GM21737 (cell line): ENCODE data around the gene PDE4D.

ENCODE experiments used
- ATAC-seq: cut with Tn5 transposase; IDR thresholded peaks from one replicate; pipeline ENCODE4 v1.9.1; 2021; ENCODE audit warnings: mild to moderate bottlenecking, moderate library complexity; ENCODE audit not compliant: unreplicated experiment

The PDE4D gene

GRCh38 chr5:59245198-59245597 lies 648.3 kb downstream of the PDE4D start:
- no peak for ATAC-seq

DNA sequence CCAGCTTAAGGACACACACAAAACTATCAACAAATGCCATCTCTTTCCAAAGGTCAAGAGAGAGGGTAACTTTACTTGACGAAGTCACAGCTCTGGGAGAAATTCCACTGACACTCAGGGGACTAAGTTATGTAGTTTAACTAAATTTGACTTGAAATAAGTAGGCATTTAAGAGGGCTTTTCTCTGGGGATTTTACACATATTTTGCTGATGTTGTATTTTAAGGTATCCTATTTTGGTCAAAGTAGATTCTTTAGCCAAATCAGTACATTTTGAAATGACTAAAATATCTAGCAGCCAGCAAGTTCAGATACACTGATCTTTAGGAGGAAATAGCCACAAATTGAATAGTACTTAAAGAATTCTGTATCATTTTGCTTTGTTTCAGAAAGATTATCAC lies 652.0 kb downstream of the PDE4D start:
- no peak for ATAC-seq

DNA sequence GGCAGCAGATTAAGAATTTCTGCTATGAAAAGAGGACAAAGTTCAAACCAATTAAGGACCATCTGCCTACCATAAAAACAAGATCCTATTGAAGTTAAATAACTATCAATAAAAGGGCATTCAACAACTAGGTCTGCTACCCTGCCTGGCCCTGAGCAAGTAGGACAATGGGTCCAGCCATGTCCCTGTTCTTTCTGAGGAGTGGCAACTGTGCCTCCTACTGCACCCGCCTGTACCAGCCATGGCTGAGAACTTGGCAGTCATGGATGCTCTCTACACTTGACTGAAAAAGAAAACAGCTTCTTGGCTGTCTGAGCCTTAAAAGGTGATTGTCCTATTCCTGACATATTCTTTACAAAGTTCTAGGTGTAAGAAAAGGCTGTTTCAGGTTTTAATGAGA lies 652.4 kb downstream of the PDE4D start:
- no peak for ATAC-seq

GRCh38 chr5:59238126-59238902 lies 655.2 kb downstream of the PDE4D start:
- no peak for ATAC-seq

- no peak for ATAC-seq
Measured at GRCh38 chr5:59236986-59237385, 656.5 kb downstream of the PDE4D start.

DNA sequence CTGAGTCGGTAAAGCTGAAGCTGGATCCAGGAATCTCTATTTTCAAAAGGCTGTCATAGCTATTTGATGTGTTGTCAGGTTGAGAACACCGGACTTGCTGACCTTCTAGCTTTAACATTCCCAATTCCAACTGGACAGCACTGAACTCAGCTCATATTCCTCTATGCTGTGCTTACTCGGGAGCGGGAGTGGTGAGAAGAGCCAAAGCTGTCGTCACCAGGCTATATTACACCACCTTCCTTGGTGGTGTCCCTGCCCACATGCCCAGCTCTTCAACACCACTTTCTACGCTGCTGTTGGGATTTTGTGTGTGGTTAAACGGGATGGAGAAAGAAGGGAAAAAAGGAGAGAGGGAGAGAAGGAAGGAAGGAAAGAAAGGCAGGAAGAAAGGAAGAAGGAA lies 657.1 kb downstream of the PDE4D start:
- no peak for ATAC-seq

- no peak for ATAC-seq
Measured at GRCh38 chr5:59234236-59234635, 659.3 kb downstream of the PDE4D start.

GRCh38 chr5:59231221-59231931 lies 662.1 kb downstream of the PDE4D start:
- no peak for ATAC-seq

DNA sequence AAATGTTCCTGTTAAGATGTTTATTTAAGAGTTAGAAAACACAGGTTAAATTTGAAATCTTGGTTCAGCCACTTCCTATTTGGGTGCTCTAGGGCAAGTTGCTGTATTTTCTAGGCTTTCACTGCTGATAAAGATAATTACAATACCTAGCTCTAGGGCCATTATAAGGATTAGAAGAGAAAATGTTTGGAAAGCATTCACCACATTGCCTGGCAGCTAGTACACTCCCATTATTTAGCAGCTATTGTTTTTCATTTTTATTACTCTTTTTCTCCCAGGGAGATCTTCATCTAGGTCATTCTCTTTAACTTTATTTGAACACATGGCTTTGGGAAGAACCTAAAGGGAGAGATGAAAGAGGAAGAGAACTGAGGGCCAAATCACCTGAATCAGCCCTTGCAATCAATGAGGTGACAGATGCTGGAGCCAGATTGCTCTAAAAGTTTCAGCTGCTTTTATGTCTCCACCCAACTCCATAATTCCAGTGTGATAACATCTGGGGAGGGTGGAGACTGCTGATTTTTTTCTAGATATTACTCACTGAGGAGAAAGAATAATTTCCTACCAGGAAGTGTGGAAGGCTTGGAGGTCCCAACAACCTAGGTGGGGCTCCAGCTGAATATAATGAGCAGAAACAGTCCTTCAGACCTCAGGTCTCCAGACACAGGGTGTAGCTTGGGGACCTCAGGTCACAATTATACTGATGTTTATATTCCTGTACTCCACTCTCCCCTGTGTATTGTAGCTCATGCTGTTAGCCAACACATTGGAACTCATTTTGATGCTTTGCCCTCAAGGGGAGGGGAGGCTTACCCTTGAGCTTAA lies 670.6 kb downstream of the PDE4D start:
- no peak for ATAC-seq

GRCh38 chr5:59221769-59222168 lies 671.8 kb downstream of the PDE4D start:
- no peak for ATAC-seq

DNA sequence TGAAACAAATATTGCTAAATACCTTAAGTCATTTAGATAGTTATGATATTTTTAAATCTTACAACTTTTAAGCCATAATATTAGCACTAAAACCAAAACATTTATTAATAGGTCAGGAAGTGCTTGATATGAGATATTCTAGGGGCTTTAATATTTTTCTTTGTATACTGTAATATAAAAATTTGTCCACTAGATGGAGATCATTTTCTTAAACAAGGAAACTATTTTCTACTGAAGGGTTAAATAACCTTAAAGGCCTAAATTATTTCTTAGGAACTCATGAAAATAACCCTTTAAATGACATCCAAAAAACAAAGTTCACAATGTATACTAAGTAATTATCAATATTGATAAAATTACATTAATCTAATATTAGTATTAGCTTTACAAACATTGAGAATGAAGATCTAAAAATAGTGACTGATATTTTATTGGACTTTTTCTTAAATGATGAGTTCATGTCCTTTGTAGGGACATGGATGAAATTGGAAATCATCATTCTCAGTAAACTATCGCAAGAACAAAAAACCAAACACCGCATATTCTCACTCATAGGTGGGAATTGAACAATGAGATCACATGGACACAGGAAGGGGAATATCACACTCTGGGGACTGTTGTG lies 675.0 kb downstream of the PDE4D start:
- ATAC-seq, result no peak

DNA sequence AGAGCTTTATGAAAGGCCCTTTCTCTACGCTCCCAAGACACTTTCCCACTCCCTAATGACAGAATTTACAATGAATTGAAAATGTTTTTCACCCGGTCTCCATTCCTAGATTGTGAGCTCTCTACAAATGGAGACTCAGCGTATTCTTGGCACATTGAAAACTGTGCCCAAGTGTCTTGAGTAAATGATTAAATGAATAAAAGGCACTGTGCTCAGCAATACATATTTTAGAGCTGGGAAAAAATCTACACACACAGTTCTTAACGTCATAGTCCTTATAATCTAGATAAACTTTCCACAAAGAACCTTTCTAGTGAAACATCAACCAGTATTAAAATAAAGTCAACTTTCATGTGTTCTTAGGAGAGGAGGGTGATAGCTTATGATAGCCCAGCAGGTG lies 676.7 kb downstream of the PDE4D start:
- no peak for ATAC-seq

DNA sequence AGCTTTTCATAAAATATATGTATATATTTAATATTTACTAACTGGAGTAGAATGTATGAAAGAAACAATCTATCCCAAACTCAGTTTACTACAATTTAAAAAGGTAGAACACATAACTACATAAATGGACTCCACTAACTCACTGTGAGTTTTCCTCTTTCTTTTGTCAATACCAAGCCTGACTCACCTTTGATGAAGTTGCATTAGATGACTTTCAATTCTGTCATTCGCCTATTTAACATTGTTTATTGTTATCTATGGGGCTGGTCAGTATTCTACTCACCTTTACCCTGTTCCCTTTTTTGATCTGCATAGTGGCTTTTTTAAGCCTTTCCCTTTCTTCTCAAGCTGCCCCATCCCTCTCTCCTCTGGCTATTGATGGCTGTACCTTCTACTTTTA lies 680.9 kb downstream of the PDE4D start:
- no peak for ATAC-seq

- ATAC-seq, result no peak
Measured at GRCh38 chr5:59209758-59210359, 683.7 kb downstream of the PDE4D start.

DNA sequence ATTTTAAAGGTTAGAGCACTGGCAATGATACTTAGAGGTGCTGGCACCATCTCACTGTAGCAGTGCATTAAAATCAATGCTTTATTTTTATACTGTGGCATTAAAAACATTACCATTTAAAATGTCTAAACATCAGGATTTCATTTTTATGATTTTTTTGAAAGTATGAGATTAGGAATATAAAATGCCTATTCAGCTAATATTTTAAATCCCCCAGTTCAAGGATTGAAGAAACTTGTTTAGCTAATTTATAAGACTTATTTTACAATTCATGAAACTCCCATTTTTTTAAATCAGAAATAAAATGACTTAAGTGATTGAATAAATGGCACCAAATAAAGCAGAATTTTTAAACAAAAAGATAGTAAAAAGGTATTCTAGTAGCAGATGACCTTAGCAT lies 685.1 kb downstream of the PDE4D start:
- ATAC-seq, result no peak

DNA sequence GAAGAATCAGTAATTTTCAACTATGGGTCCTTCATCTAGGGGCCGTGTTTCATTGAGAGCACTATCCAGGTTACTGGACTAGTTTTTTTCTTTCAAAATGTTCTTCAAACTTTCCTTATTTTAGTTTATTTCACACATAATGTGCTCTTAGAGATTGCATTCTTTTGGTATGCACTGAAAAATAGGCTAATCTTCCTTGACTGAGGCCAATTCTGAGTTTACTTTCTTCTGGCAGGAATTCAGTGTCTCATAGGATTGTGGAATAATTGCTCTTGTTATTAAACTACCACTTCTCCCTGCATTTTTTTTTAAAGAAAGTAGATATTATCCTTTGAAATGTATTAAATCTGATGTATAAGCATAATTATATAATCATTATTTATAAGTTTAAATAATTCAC lies 686.1 kb downstream of the PDE4D start:
- no peak for ATAC-seq

GRCh38 chr5:59206132-59206581 lies 687.4 kb downstream of the PDE4D start:
- no peak for ATAC-seq

GRCh38 chr5:59204114-59204897 lies 689.2 kb downstream of the PDE4D start:
- ATAC-seq, result no peak

DNA sequence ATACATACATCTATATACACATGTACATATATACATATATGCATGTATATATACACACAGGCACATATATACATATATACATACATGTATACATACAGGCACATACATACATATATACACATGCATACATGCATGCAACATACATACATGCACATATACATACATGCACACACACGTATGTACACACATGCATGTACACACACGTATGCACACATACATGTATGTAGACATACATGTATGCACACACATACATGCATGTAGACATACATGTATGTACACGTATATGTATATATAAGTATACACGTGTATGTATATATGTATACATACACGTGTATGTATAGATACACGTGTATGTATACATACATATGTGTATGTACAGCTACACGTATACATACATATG lies 693.7 kb downstream of the PDE4D start:
- ATAC-seq, result no peak

- ATAC-seq, result no peak
Measured at GRCh38 chr5:59198832-59199231, 694.7 kb downstream of the PDE4D start.
